Measurements from ENCODE around the gene MATR3. TPM values are rescaled to one million over a fixed set of nuclear protein-coding genes. Genes with fewer than 3 reads are reported as not detected.

MATR3 gene
- total and polyA plus RNA-seq, 4 donors, result 38.4 to 111 (median 69.7) TPM

DNA sequence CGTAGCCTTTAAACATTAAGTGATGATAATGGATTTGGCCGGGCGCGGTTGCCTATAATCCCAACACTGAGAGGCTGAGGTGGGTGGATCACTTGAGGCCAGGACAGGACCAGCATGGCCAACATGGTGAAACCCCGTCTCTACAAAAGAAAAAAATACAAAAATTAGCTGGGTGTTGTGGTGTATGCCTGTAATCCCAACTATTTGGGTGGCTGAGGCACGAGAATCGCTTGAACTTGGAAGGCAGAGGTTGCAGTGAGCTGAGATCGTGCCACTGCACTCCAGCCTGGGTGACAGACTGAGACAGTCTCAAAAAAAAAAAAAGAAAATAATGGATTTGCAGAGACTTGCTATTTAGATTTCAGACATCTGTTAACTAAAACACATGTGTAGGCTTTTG is 9.2 kb upstream of the MATR3 start:
- TF ChIP-seq HNF4A (conservative IDR thresholded peaks at IDR 0.05) (no peak), FOXA1 (IDR thresholded peaks at IDR 0.05) (no peak), TAF1 (conservative IDR thresholded peaks at IDR 0.05) (no peak), RAD21 (IDR thresholded peaks at IDR 0.05) (no peak), YY1 (IDR thresholded peaks at IDR 0.05) (no peak), SP1 (IDR thresholded peaks at IDR 0.05) (no peak), JUND (IDR thresholded peaks at IDR 0.05) (no peak), EGR1 (IDR thresholded peaks at IDR 0.05; ENCODE audit: low read depth in 2 of 2) (no peak), FOXA2 (IDR thresholded peaks at IDR 0.05) (no peak), HNF4G (IDR thresholded peaks at IDR 0.05) (no peak), RXRA (IDR thresholded peaks at IDR 0.05) (no peak), GABPA (IDR thresholded peaks at IDR 0.05 in 1 of 2, conservative IDR thresholded peaks at IDR 0.05 in 1 of 2) (no peak), NR2F2 (IDR thresholded peaks at IDR 0.05) (no peak)
- TF ChIP-seq, protein P1, sequence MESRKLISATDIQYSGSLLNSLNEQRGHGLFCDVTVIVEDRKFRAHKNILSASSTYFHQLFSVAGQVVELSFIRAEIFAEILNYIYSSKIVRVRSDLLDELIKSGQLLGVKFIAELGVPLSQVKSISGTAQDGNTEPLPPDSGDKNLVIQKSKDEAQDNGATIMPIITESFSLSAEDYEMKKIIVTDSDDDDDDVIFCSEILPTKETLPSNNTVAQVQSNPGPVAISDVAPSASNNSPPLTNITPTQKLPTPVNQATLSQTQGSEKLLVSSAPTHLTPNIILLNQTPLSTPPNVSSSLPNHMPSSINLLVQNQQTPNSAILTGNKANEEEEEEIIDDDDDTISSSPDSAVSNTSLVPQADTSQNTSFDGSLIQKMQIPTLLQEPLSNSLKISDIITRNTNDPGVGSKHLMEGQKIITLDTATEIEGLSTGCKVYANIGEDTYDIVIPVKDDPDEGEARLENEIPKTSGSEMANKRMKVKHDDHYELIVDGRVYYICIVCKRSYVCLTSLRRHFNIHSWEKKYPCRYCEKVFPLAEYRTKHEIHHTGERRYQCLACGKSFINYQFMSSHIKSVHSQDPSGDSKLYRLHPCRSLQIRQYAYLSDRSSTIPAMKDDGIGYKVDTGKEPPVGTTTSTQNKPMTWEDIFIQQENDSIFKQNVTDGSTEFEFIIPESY (IDR thresholded peaks at IDR 0.05), result no peak
- TF ChIP-seq, protein P2, sequence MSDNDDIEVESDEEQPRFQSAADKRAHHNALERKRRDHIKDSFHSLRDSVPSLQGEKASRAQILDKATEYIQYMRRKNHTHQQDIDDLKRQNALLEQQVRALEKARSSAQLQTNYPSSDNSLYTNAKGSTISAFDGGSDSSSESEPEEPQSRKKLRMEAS (IDR thresholded peaks at IDR 0.05), result no peak
- TF ChIP-seq, protein P3, sequence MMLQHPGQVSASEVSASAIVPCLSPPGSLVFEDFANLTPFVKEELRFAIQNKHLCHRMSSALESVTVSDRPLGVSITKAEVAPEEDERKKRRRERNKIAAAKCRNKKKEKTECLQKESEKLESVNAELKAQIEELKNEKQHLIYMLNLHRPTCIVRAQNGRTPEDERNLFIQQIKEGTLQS (IDR thresholded peaks at IDR 0.05), result no peak
- TF ChIP-seq, protein P4, sequence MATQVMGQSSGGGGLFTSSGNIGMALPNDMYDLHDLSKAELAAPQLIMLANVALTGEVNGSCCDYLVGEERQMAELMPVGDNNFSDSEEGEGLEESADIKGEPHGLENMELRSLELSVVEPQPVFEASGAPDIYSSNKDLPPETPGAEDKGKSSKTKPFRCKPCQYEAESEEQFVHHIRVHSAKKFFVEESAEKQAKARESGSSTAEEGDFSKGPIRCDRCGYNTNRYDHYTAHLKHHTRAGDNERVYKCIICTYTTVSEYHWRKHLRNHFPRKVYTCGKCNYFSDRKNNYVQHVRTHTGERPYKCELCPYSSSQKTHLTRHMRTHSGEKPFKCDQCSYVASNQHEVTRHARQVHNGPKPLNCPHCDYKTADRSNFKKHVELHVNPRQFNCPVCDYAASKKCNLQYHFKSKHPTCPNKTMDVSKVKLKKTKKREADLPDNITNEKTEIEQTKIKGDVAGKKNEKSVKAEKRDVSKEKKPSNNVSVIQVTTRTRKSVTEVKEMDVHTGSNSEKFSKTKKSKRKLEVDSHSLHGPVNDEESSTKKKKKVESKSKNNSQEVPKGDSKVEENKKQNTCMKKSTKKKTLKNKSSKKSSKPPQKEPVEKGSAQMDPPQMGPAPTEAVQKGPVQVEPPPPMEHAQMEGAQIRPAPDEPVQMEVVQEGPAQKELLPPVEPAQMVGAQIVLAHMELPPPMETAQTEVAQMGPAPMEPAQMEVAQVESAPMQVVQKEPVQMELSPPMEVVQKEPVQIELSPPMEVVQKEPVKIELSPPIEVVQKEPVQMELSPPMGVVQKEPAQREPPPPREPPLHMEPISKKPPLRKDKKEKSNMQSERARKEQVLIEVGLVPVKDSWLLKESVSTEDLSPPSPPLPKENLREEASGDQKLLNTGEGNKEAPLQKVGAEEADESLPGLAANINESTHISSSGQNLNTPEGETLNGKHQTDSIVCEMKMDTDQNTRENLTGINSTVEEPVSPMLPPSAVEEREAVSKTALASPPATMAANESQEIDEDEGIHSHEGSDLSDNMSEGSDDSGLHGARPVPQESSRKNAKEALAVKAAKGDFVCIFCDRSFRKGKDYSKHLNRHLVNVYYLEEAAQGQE (IDR thresholded peaks at IDR 0.05), result no peak
- TF ChIP-seq, protein P5, sequence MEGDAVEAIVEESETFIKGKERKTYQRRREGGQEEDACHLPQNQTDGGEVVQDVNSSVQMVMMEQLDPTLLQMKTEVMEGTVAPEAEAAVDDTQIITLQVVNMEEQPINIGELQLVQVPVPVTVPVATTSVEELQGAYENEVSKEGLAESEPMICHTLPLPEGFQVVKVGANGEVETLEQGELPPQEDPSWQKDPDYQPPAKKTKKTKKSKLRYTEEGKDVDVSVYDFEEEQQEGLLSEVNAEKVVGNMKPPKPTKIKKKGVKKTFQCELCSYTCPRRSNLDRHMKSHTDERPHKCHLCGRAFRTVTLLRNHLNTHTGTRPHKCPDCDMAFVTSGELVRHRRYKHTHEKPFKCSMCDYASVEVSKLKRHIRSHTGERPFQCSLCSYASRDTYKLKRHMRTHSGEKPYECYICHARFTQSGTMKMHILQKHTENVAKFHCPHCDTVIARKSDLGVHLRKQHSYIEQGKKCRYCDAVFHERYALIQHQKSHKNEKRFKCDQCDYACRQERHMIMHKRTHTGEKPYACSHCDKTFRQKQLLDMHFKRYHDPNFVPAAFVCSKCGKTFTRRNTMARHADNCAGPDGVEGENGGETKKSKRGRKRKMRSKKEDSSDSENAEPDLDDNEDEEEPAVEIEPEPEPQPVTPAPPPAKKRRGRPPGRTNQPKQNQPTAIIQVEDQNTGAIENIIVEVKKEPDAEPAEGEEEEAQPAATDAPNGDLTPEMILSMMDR (IDR thresholded peaks at IDR 0.05; ENCODE audit: low read depth, low read length, missing input control), result no peak
- H3K4me3 ChIP-seq (ENCODE audit: low read depth in 1 of 3, low read length in 3 of 3), result no peak overlapping the region
- 98% methylated on average over 8 of the region's 8 CpGs for WGBS
- DNase-seq (ENCODE audit: low spot score), result no peak
- no peaks in the 10 kb centered on the region for H3K27me3 ChIP-seq (ENCODE audit: control insufficient read depth in 4 of 4, insufficient read depth in 4 of 4, low read length in 3 of 4)
- no peaks in the 10 kb centered on the region for H3K9me3 ChIP-seq (ENCODE audit: control insufficient read depth in 4 of 4, low read length in 3 of 4)
- H3K4me1 ChIP-seq (ENCODE audit: control insufficient read depth in 4 of 4, insufficient read depth in 4 of 4, low read length in 3 of 4), result peaks cover 0 to 3% (median 1%) of the 10 kb centered on the region in 4 donors
- H3K36me3 ChIP-seq (ENCODE audit: control insufficient read depth in 4 of 4, insufficient read depth in 3 of 4, low read depth in 1 of 4, low read length in 3 of 4), result peaks cover 0 to 3% (median 2%) of the 10 kb centered on the region in 4 donors
- H3K27ac ChIP-seq (ENCODE audit: low read depth in 1 of 2, low read length in 2 of 2), result no peak overlapping the region
- H3K9ac ChIP-seq (ENCODE audit: low read depth in 1 of 2, low read length in 2 of 2), result no peak overlapping the region

Data from liver (tissue), 9 donors.